ENCODE results near the gene ANKRD16. TPM values are rescaled to one million over a fixed set of nuclear protein-coding genes. Genes with fewer than 3 reads are reported as not detected.

The ANKRD16 gene
- total RNA-seq, 2 donors from 2014 or later: 12.5 to 13.0 TPM

DNA sequence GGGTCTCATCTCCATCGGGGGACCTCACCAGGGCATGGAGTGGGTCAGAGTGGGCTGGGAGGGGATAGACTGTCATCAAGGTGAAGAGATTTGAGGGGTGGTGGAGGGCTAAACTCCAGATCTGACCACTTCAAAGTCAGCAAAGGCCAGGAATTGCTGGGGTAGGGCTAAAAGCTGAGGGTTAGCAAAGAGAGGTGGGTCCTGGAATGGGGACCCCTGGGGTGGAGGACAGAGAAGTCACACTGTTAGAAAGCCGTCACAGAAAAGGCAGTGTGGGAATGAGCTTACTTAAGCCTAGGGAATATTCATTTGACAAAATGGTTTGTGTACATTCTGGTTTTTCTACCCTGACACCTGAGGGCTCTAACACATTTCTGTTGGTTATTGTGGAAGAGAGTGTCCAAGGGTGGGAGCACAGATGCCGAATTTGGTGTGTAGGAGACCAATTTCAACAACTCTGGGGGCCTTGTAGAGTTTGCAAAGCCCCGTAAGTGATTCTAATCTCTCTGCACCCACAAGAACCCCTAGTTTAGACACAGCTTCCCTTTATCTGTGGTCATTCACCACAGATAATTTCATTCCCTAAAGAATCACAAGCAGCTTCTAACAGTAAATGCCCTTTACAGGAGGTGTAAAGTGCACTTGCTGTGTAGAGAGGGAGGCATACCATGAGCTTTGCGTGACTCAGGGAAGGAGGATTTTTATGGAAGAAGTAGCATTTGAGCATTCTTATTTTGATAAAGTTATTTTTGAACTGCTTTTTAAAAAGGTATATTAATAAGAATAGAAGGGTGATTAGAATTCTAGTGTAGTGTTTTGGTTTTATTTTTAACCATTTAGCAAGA, 6.7 kb upstream of the ANKRD16 start:
- peaks cover 7% of the 10 kb centered on the region for H3K4me1 ChIP-seq (ENCODE audit: control insufficient read depth, insufficient read depth, low read length)
- H3K4me1 Mint-ChIP-seq: peaks cover 32% of the 10 kb centered on the region

DNA sequence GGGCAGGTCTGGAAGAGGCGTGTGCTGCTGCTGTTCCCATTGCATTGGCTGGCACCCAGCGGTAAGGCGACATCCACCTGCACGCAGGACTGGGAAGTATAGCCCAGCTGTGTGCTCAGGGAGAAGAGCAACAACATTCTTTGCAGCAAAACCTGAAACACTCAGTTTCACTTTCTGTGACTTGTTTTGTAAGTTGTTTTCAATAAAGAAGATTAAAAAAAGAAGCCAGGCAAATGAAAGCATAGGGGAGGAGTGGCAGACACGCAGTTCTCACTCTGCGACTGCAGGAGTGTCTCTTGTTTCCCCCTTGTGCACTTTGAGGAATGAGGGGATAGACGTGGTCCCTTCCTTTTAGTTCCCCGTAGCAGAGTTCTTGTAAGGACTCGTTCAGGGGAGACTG, 6.1 kb upstream of the ANKRD16 start:
- WGBS, 2 experiments (ENCODE audit: insufficient coverage in 1 of 2, insufficient read length in 1 of 2): 93% methylated on average over 3 to 9 of the region's 9 CpGs
- H3K36me3 Mint-ChIP-seq (ENCODE audit: low read depth): peaks cover 47% of the 10 kb centered on the region
- Histone ChIP-seq H3K4me3 (ENCODE audit: low read length) (no peak overlapping the region), H3K27me3 (ENCODE audit: control insufficient read depth, insufficient read depth, low read length, poor library complexity, severe bottlenecking) (no peaks in the 10 kb centered on the region), H3K4me1 (ENCODE audit: control insufficient read depth, insufficient read depth, low read length) (peaks cover 9% of the 10 kb centered on the region), H3K27ac (ENCODE audit: low read depth, low read length) (no peak overlapping the region), H3K9me3 (ENCODE audit: control insufficient read depth, low read length) (peaks cover 9% of the 10 kb centered on the region), H3K36me3 (ENCODE audit: control insufficient read depth, insufficient read depth, low read length) (peaks cover 57% of the 10 kb centered on the region), H3K9ac (ENCODE audit: extremely low read depth, low read length, poor library complexity, severe bottlenecking) (no peak overlapping the region)
- TF ChIP-seq, protein P1, sequence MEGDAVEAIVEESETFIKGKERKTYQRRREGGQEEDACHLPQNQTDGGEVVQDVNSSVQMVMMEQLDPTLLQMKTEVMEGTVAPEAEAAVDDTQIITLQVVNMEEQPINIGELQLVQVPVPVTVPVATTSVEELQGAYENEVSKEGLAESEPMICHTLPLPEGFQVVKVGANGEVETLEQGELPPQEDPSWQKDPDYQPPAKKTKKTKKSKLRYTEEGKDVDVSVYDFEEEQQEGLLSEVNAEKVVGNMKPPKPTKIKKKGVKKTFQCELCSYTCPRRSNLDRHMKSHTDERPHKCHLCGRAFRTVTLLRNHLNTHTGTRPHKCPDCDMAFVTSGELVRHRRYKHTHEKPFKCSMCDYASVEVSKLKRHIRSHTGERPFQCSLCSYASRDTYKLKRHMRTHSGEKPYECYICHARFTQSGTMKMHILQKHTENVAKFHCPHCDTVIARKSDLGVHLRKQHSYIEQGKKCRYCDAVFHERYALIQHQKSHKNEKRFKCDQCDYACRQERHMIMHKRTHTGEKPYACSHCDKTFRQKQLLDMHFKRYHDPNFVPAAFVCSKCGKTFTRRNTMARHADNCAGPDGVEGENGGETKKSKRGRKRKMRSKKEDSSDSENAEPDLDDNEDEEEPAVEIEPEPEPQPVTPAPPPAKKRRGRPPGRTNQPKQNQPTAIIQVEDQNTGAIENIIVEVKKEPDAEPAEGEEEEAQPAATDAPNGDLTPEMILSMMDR (conservative IDR thresholded peaks at IDR 0.05): no peak
- H3K27ac Mint-ChIP-seq: peak overlapping the region; percentile 38
- no peak overlapping the region for H3K4me3 Mint-ChIP-seq
- peaks cover 38% of the 10 kb centered on the region for H3K4me1 Mint-ChIP-seq
- DNase-seq: no peak
- peaks cover 8% of the 10 kb centered on the region for H3K9me3 Mint-ChIP-seq
- H3K27me3 Mint-ChIP-seq (ENCODE audit: insufficient read depth): no peaks in the 10 kb centered on the region

More for the DNA sequence above, 6.7 kb upstream of the ANKRD16 start:
- H3K9ac ChIP-seq (ENCODE audit: extremely low read depth, low read length, poor library complexity, severe bottlenecking): no peak overlapping the region
- Mint-ChIP-seq H3K27ac (peak overlapping the region; percentile 38), H3K4me3 (no peak overlapping the region), H3K27me3 (ENCODE audit: insufficient read depth) (no peaks in the 10 kb centered on the region), H3K9me3 (peaks cover 8% of the 10 kb centered on the region), H3K36me3 (ENCODE audit: low read depth) (peaks cover 47% of the 10 kb centered on the region)
- TF ChIP-seq, protein P1 (conservative IDR thresholded peaks at IDR 0.05): no peak
- peaks cover 57% of the 10 kb centered on the region for H3K36me3 ChIP-seq (ENCODE audit: control insufficient read depth, insufficient read depth, low read length)
- H3K27ac ChIP-seq (ENCODE audit: low read depth, low read length): no peak overlapping the region
- H3K27me3 ChIP-seq (ENCODE audit: control insufficient read depth, insufficient read depth, low read length, poor library complexity, severe bottlenecking): no peaks in the 10 kb centered on the region
- peaks cover 9% of the 10 kb centered on the region for H3K9me3 ChIP-seq (ENCODE audit: control insufficient read depth, low read length)
- WGBS, 2 experiments (ENCODE audit: insufficient coverage in 1 of 2, insufficient read length in 1 of 2): 83 to 87% methylated on average over 3 to 5 of the region's 5 CpGs
- H3K4me3 ChIP-seq (ENCODE audit: low read length): no peak overlapping the region
- DNase-seq: no peak

DNA sequence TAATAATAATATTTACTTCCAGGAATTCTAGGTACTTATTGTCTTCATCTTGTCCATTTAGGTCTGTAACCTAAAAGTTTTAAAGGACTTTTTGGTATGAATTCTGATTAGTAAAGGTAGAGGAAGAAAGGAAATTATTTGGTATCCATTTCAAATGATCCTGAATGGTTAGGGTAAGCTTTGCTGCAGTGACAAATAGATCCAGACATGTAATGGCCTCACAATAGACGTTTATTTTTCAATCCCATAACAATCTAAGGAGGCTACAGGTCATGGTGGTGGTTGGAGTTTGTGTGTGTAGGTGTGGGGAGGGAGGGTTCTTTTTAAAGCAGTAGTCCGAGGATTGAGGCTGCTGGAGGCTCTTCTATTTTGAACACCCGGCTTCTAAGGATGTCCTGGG, 5.7 kb upstream of the ANKRD16 start:
- Mint-ChIP-seq H3K27ac (peak overlapping the region; percentile 38), H3K4me3 (no peak overlapping the region), H3K27me3 (ENCODE audit: insufficient read depth) (no peaks in the 10 kb centered on the region), H3K36me3 (ENCODE audit: low read depth) (peaks cover 43% of the 10 kb centered on the region), H3K4me1 (peaks cover 41% of the 10 kb centered on the region), H3K9me3 (peaks cover 8% of the 10 kb centered on the region)
- Histone ChIP-seq H3K4me3 (ENCODE audit: low read length) (no peak overlapping the region), H3K27ac (ENCODE audit: low read depth, low read length) (no peak overlapping the region), H3K9me3 (ENCODE audit: control insufficient read depth, low read length) (peaks cover 9% of the 10 kb centered on the region), H3K27me3 (ENCODE audit: control insufficient read depth, insufficient read depth, low read length, poor library complexity, severe bottlenecking) (no peaks in the 10 kb centered on the region), H3K36me3 (ENCODE audit: control insufficient read depth, insufficient read depth, low read length) (peaks cover 54% of the 10 kb centered on the region), H3K9ac (ENCODE audit: extremely low read depth, low read length, poor library complexity, severe bottlenecking) (no peak overlapping the region), H3K4me1 (ENCODE audit: control insufficient read depth, insufficient read depth, low read length) (peaks cover 10% of the 10 kb centered on the region)
- TF ChIP-seq, protein P1 (conservative IDR thresholded peaks at IDR 0.05): no peak
- WGBS, 2 experiments (ENCODE audit: insufficient coverage in 1 of 2, insufficient read length in 1 of 2): 97 to 100% methylated on average over 1 to 3 of the region's 3 CpGs
- no peak for DNase-seq

All from endodermal cell (in vitro differentiated cells).